ENCODE measurements around the gene PDE4D. TPM values are rescaled to one million over a fixed set of nuclear protein-coding genes. Genes with fewer than 3 reads are reported as not detected.

PDE4D gene
- total RNA-seq, 1 experiment from 2014 or later: 3.3 TPM

GRCh38 chr5:59685191-59685530, 208.4 kb downstream of the PDE4D start:
- TF ChIP-seq SMAD4 (CRISPR knock-in tag; IDR thresholded peaks at IDR 0.05) (no peak), TCF7 (CRISPR knock-in tag; IDR thresholded peaks at IDR 0.05; ENCODE audit: low read depth) (no peak), NFATC4 (CRISPR knock-in tag; IDR thresholded peaks at IDR 0.05) (no peak)
- Mint-ChIP-seq H3K9me3 (peaks cover 6% of the 10 kb centered on the region), H3K27ac (no peak overlapping the region), H3K4me3 (no peak overlapping the region), H3K36me3 (peaks cover 5% of the 10 kb centered on the region), H3K4me1 (peaks cover 7% of the 10 kb centered on the region; the same call in 1 of the 2 replicates), H3K27me3 (ENCODE audit: low read depth) (no peaks in the 10 kb centered on the region)
- ChIA-PET CTCF (interaction anchor here (1.6 kb wide), 1 partner anchor 12 kb away, joined by 7 read pairs; no protein-coding TSS in a partner anchor), POLR2A (no interaction called here)
- ATAC-seq (no peak), DNase-seq (ENCODE audit: low spot score) (no peak)

GRCh38 chr5:59684388-59685190, 208.9 kb downstream of the PDE4D start:
- H3K36me3 Mint-ChIP-seq: no peaks in the 10 kb centered on the region; the same call in 1 of the 2 replicates
- DNase-seq (ENCODE audit: low spot score): no peak
- H3K27me3 Mint-ChIP-seq (ENCODE audit: low read depth): no peaks in the 10 kb centered on the region
- CTCF ChIA-PET: interaction anchor here (1.6 kb wide), 1 partner anchor 11 kb away, joined by 7 read pairs; no protein-coding TSS in a partner anchor
- H3K9me3 Mint-ChIP-seq: peaks cover under 1% of the 10 kb centered on the region; the same call in 1 of the 2 replicates
- no peak overlapping the region for H3K27ac Mint-ChIP-seq
- H3K4me1 Mint-ChIP-seq: peaks cover 7% of the 10 kb centered on the region; the same call in 1 of the 2 replicates
- no peak overlapping the region for H3K4me3 Mint-ChIP-seq
- ATAC-seq: peak; percentile 69
- POLR2A ChIA-PET: no interaction called here
- TF ChIP-seq CBFB (CRISPR knock-in tag; IDR thresholded peaks at IDR 0.05; ENCODE audit: low read depth) (no peak), ZNF532 (CRISPR knock-in tag; IDR thresholded peaks at IDR 0.05; ENCODE audit: borderline replicate concordance) (no peak), KAT7 (CRISPR knock-in tag; IDR thresholded peaks at IDR 0.05; ENCODE audit: borderline replicate concordance) (no peak), GTF2I (CRISPR knock-in tag; conservative IDR thresholded peaks at IDR 0.05) (no peak), JAZF1 (CRISPR knock-in tag; IDR thresholded peaks at IDR 0.05) (no peak), ATF1 (CRISPR knock-in tag; IDR thresholded peaks at IDR 0.05) (no peak), ZMAT4 (CRISPR knock-in tag; IDR thresholded peaks at IDR 0.05) (no peak), NR3C1 (CRISPR knock-in tag; conservative IDR thresholded peaks at IDR 0.05; ENCODE audit: low read depth) (no peak), SMAD3 (CRISPR knock-in tag; IDR thresholded peaks at IDR 0.05; ENCODE audit: borderline replicate concordance) (no peak), TCF7 (CRISPR knock-in tag; IDR thresholded peaks at IDR 0.05; ENCODE audit: low read depth) (no peak), ZNF281 (CRISPR knock-in tag; IDR thresholded peaks at IDR 0.05) (no peak), MXD4 (CRISPR knock-in tag; IDR thresholded peaks at IDR 0.05; ENCODE audit: borderline replicate concordance) (no peak), E2F1 (CRISPR knock-in tag; IDR thresholded peaks at IDR 0.05) (no peak), FOXP4 (CRISPR knock-in tag; IDR thresholded peaks at IDR 0.05) (no peak), PRRX2 (CRISPR knock-in tag; IDR thresholded peaks at IDR 0.05) (no peak), NFYB (CRISPR knock-in tag; conservative IDR thresholded peaks at IDR 0.05; ENCODE audit: low read depth) (no peak), ZNF425 (CRISPR knock-in tag; conservative IDR thresholded peaks at IDR 0.05) (no peak)
